Nephron (organoid): ENCODE results near the gene PLEKHG1.

Experiments used
- H3K27ac Mint-ChIP-seq, 3 experiments: 2 replicates each; pipeline ENCODE4 v1.8.0; 2020; ENCODE audit warnings: mixed read lengths in 3 of 3, mild to moderate bottlenecking in 2 of 3, moderate library complexity in 1 of 3
- H3K27me3 Mint-ChIP-seq: 2 replicates; pipeline ENCODE4 v1.8.0; 2021; ENCODE audit warnings: low read depth, mild to moderate bottlenecking, moderate library complexity, mixed read lengths
- H3K36me3 Mint-ChIP-seq: 2 replicates; pipeline ENCODE4 v1.8.0; 2020; ENCODE audit warnings: low read depth, mixed read lengths
- H3K4me1 Mint-ChIP-seq: 2 replicates; pipeline ENCODE4 v1.8.0; 2020; ENCODE audit warnings: mixed read lengths
- H3K4me3 Mint-ChIP-seq, 3 experiments: 2 replicates each; pipeline ENCODE4 v1.8.0; 2020; ENCODE audit warnings: mild to moderate bottlenecking in 3 of 3, mixed read lengths in 3 of 3, moderate library complexity in 2 of 3
- H3K9me3 Mint-ChIP-seq: 2 replicates; pipeline ENCODE4 v1.8.0; 2020; ENCODE audit warnings: mixed read lengths
- TF ChIP-seq, protein P1 (sequence below), 3 experiments: fragments of 200-600 bp; sonication (generic); IDR thresholded peaks; one replicate each; pipeline ENCODE4 v1.5.0; 2021; ENCODE audit warnings: antibody characterized with exemption in 3 of 3; ENCODE audit not compliant: unreplicated experiment in 3 of 3

PLEKHG1 gene

DNA sequence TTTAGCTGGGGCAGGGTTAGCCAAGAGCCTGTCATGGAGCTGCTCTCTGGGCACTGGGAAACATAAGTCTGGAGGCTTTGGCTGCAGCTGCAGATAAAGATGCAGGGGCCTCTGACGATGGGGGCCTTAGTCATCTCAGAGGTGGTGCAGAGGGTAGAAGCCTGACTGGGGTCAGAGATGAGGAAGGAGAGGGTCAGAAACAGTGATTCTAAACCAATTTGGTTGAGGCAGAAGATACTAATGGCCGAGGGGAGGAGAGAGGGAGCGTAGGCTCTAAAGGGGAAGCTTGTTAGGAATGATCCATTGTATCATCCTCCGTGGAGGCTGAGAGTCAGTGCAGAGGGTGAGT, 33.8 kb downstream of the PLEKHG1 start:
- Mint-ChIP-seq H3K9me3 (no peaks in the 10 kb centered on the region), H3K36me3 (no peaks in the 10 kb centered on the region), H3K27ac (peak overlapping the region; percentile 52 to 92 (median 88)), H3K4me3 (peak overlapping the region in 2 of 3 experiments; percentile 20 to 24), H3K4me1 (peaks cover 88% of the 10 kb centered on the region), H3K27me3 (no peaks in the 10 kb centered on the region)
- TF ChIP-seq, protein P1, sequence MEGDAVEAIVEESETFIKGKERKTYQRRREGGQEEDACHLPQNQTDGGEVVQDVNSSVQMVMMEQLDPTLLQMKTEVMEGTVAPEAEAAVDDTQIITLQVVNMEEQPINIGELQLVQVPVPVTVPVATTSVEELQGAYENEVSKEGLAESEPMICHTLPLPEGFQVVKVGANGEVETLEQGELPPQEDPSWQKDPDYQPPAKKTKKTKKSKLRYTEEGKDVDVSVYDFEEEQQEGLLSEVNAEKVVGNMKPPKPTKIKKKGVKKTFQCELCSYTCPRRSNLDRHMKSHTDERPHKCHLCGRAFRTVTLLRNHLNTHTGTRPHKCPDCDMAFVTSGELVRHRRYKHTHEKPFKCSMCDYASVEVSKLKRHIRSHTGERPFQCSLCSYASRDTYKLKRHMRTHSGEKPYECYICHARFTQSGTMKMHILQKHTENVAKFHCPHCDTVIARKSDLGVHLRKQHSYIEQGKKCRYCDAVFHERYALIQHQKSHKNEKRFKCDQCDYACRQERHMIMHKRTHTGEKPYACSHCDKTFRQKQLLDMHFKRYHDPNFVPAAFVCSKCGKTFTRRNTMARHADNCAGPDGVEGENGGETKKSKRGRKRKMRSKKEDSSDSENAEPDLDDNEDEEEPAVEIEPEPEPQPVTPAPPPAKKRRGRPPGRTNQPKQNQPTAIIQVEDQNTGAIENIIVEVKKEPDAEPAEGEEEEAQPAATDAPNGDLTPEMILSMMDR (IDR thresholded peaks at IDR 0.05; ENCODE audit: unreplicated experiment in 3 of 3) = no peak

DNA sequence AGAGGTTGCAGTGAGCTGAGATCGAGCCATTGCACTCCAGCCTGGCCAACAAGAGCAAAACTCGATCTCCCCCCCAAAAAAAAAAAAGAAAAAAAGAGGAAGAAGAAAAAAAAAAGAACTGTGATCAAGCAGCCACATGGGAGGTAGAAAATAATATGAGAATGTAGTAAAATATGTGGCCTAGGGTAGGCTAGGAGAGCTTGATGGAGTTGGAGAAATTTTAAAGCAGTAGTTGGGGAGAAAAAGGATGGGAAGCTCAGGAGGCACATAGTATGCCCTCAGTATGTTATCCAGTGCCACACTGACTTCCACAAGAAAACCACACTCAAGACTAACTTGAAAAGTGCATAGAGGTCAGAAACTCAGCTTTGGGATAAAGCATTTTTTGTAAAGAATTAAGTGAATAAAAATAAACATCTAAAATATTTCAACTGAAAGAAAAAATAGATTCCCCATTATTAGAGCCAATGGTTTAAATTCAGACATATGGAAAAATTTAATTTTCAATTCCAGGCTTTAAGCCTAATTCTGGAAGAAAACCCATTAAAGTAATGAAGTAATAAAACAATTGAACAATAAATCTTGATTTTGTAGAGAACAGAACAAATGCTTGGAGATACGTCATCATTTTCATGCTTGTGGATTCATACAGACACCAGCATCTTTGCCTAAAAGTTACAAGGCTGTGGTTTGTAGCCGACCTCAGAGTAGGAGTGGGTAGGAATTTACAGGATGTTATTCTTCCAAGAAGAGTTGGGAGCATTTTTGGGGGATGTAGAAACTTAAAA, 34.7 kb downstream of the PLEKHG1 start:
- peaks cover under 1% of the 10 kb centered on the region for H3K36me3 Mint-ChIP-seq
- no peaks in the 10 kb centered on the region for H3K9me3 Mint-ChIP-seq
- H3K27ac Mint-ChIP-seq = peak overlapping the region; percentile 73 to 95 (median 92)
- peak overlapping the region in 1 of 3 experiments; percentile 43 for H3K4me3 Mint-ChIP-seq
- peaks cover 87% of the 10 kb centered on the region for H3K4me1 Mint-ChIP-seq
- no peaks in the 10 kb centered on the region for H3K27me3 Mint-ChIP-seq
- TF ChIP-seq, protein P1 (IDR thresholded peaks at IDR 0.05; ENCODE audit: unreplicated experiment in 3 of 3) = no peak

DNA sequence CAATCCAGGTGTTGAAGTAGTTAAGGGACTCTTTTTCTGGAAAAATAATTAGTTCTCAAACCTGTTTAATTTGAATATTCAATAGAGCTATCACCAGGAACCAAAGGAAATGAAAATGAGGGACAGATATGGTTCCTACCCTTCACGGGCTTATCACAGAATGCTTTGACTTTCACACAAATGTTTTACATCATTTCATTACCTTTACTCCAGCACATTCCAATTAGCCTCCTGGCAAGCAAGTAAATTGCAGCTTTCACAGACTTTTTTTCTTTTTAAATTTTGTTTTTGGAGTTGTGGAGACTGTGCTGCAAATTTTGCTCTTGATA, 35.2 kb downstream of the PLEKHG1 start:
- H3K27ac Mint-ChIP-seq = peak overlapping the region; percentile 73 to 95 (median 92)
- H3K9me3 Mint-ChIP-seq = no peaks in the 10 kb centered on the region
- H3K4me3 Mint-ChIP-seq = peak overlapping the region in 1 of 3 experiments; percentile 43
- peaks cover 3% of the 10 kb centered on the region for H3K36me3 Mint-ChIP-seq
- H3K4me1 Mint-ChIP-seq = peaks cover 91% of the 10 kb centered on the region
- TF ChIP-seq, protein P1 (IDR thresholded peaks at IDR 0.05; ENCODE audit: unreplicated experiment in 3 of 3) = no peak
- H3K27me3 Mint-ChIP-seq = no peaks in the 10 kb centered on the region

DNA sequence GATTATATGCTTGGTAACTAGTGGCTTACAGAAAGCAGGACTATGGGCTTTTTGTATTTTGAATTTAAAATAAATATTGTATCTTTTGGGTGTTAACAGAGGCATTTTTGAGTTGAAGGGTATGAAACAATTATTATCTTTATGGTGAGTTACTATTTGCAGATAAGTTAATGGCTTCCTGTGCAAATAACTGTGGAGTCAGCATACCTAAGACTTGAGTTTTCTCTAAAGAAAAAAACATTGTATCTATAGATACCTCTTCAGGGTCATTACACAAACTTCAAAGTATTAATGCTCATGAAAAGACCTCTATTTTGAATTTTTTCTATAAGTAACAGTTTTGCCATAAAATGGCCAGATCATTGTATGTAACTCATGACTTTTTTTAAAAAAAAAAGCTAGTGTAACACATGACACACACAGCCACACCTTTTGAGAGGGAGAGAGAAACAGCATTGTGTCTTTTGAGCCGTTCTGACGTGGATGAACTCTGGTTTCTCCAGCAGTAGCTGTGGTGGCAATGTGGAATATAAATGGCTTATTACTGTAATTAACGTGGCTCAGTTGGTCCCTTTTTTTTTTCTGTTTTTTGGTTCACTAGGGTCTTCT, 36.3 kb downstream of the PLEKHG1 start:
- H3K4me3 Mint-ChIP-seq = no peak overlapping the region
- H3K4me1 Mint-ChIP-seq = peaks cover 91% of the 10 kb centered on the region
- H3K9me3 Mint-ChIP-seq = no peaks in the 10 kb centered on the region
- TF ChIP-seq, protein P1 (IDR thresholded peaks at IDR 0.05; ENCODE audit: unreplicated experiment in 3 of 3) = no peak
- no peaks in the 10 kb centered on the region for H3K27me3 Mint-ChIP-seq
- H3K36me3 Mint-ChIP-seq = peaks cover 10% of the 10 kb centered on the region
- peak overlapping the region; percentile 73 to 95 (median 92) for H3K27ac Mint-ChIP-seq

DNA sequence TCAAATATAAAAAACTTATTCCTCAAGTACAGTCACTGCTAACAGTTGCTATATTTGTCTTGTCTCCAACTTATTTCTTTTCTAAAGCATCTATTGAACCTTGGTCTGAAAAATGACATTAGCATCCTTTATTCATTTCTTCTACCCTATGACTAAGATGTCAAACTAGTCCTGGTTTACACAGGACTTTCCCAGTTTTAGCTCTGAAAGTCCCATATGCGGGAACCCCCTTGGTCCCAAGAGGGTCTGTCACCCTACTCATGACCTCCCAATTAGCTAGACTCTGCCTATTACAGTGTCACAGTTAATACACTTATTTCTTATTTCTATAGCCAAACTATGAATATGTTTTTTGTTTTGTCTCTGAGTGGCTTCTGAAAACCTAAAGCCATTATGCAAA, 37.1 kb downstream of the PLEKHG1 start:
- TF ChIP-seq, protein P1 (IDR thresholded peaks at IDR 0.05; ENCODE audit: unreplicated experiment in 3 of 3) = no peak
- peak overlapping the region; percentile 73 to 92 (median 80) for H3K27ac Mint-ChIP-seq
- peaks cover 10% of the 10 kb centered on the region for H3K36me3 Mint-ChIP-seq
- peaks cover 91% of the 10 kb centered on the region for H3K4me1 Mint-ChIP-seq
- H3K4me3 Mint-ChIP-seq = no peak overlapping the region
- H3K9me3 Mint-ChIP-seq = no peaks in the 10 kb centered on the region
- H3K27me3 Mint-ChIP-seq = no peaks in the 10 kb centered on the region
